ENCODE data around the gene GSC2.

GSC2 gene

DNA sequence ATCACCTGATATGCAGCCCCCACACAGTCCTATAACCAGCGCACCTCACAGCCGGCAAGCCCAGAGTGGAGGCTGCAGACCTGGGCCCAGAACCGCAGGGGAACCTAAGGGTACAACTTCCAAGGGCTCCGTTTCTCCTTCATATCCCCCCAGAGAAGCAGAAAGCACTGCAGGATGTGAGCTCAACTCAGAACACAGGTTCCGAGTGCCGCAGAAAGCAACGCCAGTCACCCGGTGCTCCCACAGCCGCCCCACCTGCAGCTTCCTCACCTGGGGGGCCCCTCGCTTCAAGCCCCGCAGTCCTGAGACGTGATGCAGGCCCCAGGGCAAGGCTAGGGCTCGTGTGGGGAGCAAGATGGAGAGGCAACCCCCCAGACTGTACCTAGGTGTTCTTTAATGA, 16.5 kb downstream of the GSC2 start:
- DNase-seq (ENCODE audit: low spot score) = no peak

DNA sequence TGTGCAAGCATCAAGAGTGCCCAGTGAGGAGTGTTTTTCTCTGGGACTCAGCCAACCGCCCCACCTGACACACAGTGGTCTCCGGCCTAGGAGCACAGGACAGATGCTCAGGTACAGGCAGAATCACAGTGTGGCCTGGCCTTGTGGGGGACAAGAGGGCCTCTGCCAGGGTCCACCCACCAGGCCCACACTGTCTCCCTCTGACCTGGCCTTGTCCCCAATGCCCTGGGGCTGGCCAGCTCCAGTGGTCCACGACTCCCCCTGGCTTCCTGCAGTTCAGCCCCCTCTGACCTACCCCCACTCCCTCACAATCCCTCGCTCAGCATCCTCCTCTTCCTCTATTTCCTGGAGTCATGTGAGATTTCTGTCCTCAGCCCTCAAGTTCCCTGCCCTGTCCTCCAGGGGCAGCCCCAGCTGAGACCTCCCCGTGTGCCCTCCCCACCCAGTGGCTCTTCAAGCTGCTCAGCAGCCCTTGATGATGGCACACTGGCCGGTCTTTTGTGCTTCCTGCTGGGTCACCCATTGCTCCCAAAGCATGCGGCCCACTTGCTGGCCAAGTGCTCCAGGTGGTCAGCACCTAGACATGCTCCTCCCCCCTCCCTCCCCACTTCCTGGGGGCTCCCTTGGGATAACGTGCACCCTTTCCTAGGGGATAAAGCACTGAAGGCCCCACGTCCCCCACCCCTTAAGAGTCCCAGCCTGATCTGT, 17.2 kb downstream of the GSC2 start:
- DNase-seq (ENCODE audit: low spot score) = no peak

DNA sequence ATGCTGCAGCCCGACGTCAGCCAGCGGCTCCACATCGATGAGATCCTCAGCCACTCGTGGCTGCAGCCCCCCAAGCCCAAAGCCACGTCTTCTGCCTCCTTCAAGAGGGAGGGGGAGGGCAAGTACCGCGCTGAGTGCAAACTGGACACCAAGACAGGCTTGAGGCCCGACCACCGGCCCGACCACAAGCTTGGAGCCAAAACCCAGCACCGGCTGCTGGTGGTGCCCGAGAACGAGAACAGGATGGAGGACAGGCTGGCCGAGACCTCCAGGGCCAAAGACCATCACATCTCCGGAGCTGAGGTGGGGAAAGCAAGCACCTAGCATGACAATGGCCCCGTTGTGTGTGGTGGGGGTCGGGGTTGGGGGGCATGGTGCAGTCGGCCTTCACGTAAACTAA, 17.9 kb downstream of the GSC2 start:
- no peak for DNase-seq (ENCODE audit: low spot score)

GRCh38 chr22:19131685-19132015, 18.4 kb downstream of the GSC2 start:
- no peak for DNase-seq (ENCODE audit: low spot score)

DNA sequence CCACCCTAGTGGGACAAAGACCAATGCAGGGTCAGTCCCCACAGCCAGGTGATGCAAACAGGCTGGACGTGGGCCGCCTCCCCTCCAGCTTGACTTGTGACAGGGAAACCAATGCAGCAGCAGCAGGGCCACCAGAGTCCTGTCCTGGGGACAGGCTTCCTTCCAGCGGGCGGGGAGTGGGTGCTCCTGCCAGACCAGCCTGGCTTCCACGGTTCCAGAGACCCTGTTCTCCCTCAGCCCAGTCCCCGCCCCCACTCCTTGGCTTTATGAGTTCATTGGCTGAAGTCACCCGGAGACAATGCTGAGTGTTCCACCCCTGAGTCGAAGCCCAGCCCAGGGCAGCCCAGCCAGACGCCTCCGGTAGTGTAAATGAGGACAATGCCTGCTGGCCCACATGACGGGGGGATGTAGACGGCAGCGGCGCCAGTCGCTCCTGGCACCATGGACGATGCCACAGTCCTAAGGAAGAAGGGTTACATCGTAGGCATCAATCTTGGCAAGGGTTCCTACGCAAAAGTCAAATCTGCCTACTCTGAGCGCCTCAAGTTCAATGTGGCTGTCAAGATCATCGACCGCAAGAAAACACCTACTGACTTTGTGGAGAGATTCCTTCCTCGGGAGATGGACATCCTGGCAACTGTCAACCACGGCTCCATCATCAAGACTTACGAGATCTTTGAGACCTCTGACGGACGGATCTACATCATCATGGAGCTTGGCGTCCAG, 19.0 kb downstream of the GSC2 start, which contains the start of gene TSSK2:
TSS of gene TSSK2 (plus strand) at position 350 of the 726 bp plus-strand sequence. CDS start at position 442, 92 bp downstream.
- no peak for DNase-seq (ENCODE audit: low spot score)

GRCh38 chr22:19129871-19130270, 20.2 kb downstream of the GSC2 start:
- no peak for DNase-seq (ENCODE audit: low spot score)

DNA sequence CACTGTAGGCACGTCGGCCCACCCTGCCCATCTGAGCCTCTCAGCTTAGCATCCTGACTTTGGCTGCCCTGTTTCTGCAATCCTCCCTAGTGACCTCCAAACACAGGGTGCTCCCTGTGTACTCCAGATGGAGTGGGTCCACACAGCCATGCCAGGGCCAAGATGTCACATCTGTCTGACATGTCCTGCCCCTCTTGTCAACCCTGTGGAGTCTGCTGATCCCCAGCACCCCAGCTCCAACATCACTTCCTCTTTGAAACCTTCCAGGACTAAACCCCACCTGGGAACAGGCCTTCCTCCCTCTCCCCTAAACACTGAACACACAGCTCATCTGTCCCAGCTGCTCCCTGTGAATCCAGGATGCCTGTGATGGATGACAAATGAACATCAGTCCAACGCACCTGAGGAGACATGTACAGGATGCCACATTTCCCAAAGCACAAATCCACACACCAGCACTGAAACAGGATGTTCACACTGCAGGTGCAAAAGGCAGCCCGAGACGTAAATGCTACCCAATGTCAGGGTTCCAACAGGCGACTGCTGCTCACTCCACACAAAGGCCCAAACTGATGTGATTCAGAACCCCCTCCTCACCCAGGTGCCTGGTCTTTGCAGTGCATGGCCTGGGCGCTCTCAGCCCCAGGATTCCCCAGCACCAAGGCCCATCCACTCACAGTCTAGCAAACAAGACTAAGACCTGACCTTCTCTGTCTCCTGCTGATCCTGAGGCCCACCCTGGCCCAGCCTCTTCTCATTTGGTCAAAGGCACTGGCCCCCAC, 21.0 kb downstream of the GSC2 start:
- DNase-seq (ENCODE audit: low spot score) = no peak

DNA sequence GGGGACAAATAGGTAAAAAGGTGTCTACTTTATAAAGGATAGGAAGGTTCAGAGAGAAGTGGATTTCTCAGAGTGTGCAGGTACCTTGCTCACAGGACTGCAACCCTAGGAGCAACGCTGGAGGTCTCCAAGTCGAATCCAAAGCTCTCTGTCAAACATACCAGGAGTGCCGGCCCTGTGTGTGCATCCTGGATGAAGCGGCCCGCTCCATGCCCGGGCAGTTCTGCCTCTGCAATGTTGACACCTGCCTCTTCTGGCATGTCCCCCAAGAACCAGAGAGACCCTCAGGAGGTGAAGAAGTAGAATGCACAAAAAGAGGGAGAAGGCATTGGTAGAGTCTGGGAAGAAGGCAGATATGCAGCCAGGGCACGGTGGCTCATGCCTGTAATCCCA, 22.1 kb downstream of the GSC2 start:
- no peak for DNase-seq (ENCODE audit: low spot score)

GRCh38 chr22:19127329-19128008, 22.6 kb downstream of the GSC2 start:
- no peak for DNase-seq (ENCODE audit: low spot score)

DNA sequence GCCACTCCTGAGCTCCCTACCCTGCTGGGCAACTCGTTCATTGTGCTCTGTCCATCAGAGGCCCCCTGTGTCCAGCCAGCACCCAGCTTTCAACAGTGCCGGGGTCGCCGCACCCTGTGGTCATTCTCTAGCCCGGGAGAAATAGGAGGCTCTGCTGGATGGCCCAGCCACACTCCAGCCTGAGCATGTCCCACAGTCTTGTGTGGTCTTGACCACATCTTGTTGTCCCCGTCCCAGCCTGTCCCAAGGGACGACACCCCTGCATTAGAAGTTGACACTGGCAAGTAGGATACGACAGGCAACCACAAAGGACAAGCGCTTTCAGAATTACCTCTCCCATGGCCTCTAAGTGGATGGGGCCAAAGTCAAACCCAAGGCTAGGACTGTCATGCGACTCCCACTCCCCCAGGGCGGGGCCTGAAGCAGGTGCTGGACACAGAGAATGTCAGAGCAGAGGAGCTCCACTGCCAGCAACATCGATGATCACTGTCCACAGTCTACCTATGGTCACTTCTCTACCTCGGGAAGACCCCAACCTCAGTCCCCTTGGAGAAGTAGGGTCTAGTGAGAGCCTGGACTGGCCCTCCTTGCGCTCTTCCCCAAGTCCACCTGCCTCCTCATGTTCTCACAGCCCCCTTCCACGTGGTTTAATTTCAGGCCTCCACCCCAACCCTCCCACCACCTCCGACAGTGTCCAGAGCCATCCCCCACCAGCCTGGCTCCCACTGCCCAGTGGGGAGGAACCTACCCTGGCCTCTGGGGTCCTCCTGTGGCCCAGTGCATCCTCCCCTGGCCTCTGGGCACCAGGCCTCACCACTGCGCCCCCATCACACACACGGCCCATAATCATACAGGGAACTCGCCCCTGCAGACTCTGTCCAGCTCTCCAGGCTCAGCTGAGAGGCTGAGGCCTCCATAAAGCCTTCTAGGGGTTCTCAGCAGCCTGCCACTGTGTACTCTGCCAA, 23.5 kb downstream of the GSC2 start:
- DNase-seq (ENCODE audit: low spot score) = no peak

DNA sequence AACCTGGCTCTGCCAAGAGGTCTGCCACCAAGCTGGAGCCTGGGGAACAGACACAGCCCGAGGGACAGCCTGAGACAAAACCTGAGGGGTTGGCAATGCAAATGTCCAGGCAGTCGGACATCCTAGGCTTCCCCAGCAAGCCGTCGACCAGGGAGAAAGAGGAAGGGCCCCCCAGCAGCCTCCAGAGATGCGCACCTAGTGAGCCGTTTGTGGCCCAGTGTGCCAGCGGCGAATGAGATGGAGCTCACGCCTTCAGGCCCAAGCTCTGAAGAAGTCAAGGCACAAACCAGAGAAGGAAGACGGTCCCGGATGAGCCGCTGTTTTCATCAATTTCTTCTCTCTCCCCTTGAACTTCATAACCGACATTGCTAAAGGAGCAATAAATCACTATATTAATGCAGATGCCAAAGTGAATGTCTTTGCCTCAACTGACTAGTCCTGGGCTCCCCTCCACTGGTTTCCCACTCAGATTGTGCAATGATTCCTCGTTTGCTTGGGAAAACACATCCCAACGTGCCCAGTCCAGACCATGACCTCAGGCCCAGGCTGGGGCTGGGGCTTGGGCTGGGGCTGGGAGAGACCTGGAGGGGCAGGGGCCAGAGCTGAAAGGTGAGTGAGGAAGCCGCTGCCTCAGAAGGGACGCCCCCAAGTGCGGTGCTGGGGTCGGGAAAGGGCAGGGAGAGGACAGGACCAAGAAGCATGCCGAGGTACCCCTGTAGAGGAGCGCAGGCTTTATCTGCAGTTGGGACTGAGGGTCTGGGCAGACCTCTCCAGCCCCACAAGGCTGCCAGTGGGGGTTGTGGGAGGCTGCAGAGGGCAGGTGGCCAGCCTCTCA, 24.4 kb downstream of the GSC2 start:
- no peak for DNase-seq (ENCODE audit: low spot score)

DNA sequence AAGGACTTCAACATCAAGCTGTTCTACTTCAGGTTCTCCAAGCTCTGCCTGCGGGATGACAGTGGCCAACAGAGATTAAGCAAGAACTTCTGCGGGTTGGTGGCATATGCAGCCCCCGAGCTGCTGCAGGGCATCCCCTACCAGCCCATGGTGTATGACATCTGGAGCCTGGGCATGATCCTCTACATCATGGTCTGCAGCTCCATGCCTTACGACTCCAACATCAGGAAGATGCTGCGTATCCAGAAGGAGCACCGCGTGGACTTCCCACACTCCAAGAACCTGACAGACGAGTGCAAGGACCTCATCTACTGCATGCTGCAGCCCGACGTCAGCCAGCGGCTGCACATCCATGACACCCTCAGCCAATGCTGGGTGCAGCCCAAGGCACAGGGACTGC, 25.1 kb downstream of the GSC2 start:
- no peak for DNase-seq (ENCODE audit: low spot score)

DNA sequence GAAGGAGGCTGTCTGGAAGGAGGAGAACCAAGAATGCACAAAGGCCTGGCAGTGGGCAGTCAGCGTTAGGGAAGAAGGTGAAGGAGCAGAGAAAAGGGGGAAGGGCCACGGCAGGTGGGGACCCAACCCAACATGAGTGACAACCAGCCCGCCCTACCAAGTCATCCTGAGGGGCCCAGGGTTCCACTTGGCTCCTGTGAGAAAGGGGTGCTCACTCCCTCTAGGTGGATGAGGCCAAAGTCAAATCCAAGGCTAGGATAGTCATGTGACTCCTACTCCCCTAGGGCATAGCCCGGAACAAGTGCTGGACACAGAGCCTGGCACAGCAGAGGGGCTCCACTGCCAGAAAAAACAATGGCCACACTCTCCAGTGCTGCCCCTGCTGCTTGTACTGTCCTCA, 25.7 kb downstream of the GSC2 start:
- DNase-seq (ENCODE audit: low spot score) = no peak

DNA sequence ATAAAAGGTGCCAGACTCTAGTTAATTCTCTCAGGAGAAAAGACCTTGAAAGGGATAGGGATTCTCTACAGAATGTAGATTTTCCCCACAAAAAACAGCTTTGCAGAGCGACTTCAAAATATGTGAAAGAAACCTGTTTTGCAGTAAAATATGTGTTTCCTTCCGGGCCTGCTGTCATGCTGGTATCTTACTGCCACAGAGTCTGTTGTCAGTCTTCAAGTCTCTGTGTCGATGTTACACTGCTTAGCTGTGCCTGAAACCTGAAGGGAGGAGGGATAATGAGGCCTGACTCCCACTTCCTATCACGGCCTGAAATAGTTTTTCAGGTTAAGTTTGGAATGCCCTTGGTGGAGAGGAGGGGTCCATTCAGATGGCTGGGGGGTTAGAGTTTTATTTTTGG, 26.2 kb downstream of the GSC2 start:
- no peak for DNase-seq (ENCODE audit: low spot score)

- DNase-seq (ENCODE audit: low spot score) = no peak
These were observed 27.2 kb downstream of the GSC2 start for GRCh38 chr22:19122752-19123492.

GRCh38 chr22:19122143-19122751, 27.8 kb downstream of the GSC2 start, which contains the start of gene DGCR2:
DGCR2 (minus strand) TSS chr22:19122412; CDS start chr22:19122206, 206 bp downstream.
- peak; percentile 96 for DNase-seq (ENCODE audit: low spot score)

GRCh38 chr22:19121631-19122142, 28.4 kb downstream of the GSC2 start:
- DNase-seq (ENCODE audit: low spot score) = peak; percentile 17

- DNase-seq (ENCODE audit: low spot score) = no peak
These were observed 29.1 kb downstream of the GSC2 start for GRCh38 chr22:19120829-19121630.
